GM12872 (cell line): ENCODE data around the gene TCOF1.

Source experiments
- CTCF ChIP-seq: IDR thresholded peaks from 3 replicates; pipeline ENCODE4 v1.5.1; 2011; ENCODE audit warnings: low read depth, mild to moderate bottlenecking, low read length, moderate library complexity; ENCODE audit not compliant: insufficient read depth

TCOF1 gene

GRCh38 chr5:150444770-150445169 is 87.3 kb downstream of the TCOF1 start:
- no peak for TF ChIP-seq CTCF

- TF ChIP-seq CTCF, result no peak
Measured at GRCh38 chr5:150446088-150446487, 88.6 kb downstream of the TCOF1 start.

GRCh38 chr5:150446583-150446982 is 89.1 kb downstream of the TCOF1 start:
- TF ChIP-seq CTCF, result no peak

GRCh38 chr5:150447188-150447587 is 89.7 kb downstream of the TCOF1 start:
- no peak for TF ChIP-seq CTCF

GRCh38 chr5:150448334-150448733 is 90.8 kb downstream of the TCOF1 start:
- no peak for TF ChIP-seq CTCF

- no peak for TF ChIP-seq CTCF
Measured at GRCh38 chr5:150448952-150449516, 91.5 kb downstream of the TCOF1 start.
